Keratinocyte (primary cell): Measurements from ENCODE around the gene GSC2. TPM values are rescaled to one million over a fixed set of nuclear protein-coding genes. Genes with fewer than 3 reads are reported as not detected.
A peak's percentile ranks its signal among the peaks of the same experiment; 100 is the strongest.

ENCODE experiments used
- DNase-seq: peaks from one replicate; pipeline ENCODE4 v3.0.0-alpha.2; 2011; ENCODE audit warnings: low read depth, missing footprints, low spot score
- FAIRE-seq: peaks from 2 replicates; lab custom pipeline; 2011; peaks lifted over from hg19 to GRCh38; lab: Jason Lieb, UNC
- H2AFZ ChIP-seq: 2 replicates; pipeline ENCODE4 v1.6.0; 2012; ENCODE audit warnings: low read length, control low read depth, inconsistent platforms; ENCODE audit not compliant: control insufficient read depth
- H3K27ac ChIP-seq: 2 replicates; pipeline ENCODE4 v1.5.1; 2011; ENCODE audit warnings: low read length; ENCODE audit not compliant: control insufficient read depth, insufficient read depth
- H3K27me3 ChIP-seq: 3 replicates; pipeline ENCODE4 v1.6.0; 2011; ENCODE audit warnings: low read length; ENCODE audit not compliant: control insufficient read depth, insufficient read depth; ENCODE audit errors: extremely low read depth
- H3K36me3 ChIP-seq, 2 experiments: 2 replicates in 1 of 2; 3 replicates in 1 of 2; pipeline ENCODE4 v1.5.1; 2011; ENCODE audit warnings: low read length in 2 of 2, mild to moderate bottlenecking in 1 of 2; ENCODE audit not compliant: control insufficient read depth in 2 of 2, insufficient read depth in 2 of 2; ENCODE audit errors: extremely low read depth in 1 of 2
- H3K4me1 ChIP-seq: 3 replicates; pipeline ENCODE4 v1.5.1; 2011; ENCODE audit warnings: low read length; ENCODE audit not compliant: control insufficient read depth, insufficient read depth; ENCODE audit errors: extremely low read depth
- H3K4me2 ChIP-seq: 3 replicates; pipeline ENCODE4 v1.6.0; 2011; ENCODE audit warnings: low read depth, low read length; ENCODE audit not compliant: control insufficient read depth, insufficient read depth; ENCODE audit errors: extremely low read depth
- H3K4me3 ChIP-seq, 3 experiments: fragments of 200-600 bp in 1 of 3; sonication (generic) in 1 of 3; 2 replicates in 2 of 3; 3 replicates in 1 of 3; pipeline ENCODE4 v1.5.1; 2011 to 2016; ENCODE audit warnings: low read length in 3 of 3, mild to moderate bottlenecking in 3 of 3, control low read depth in 2 of 3, inconsistent platforms in 1 of 3, low read depth in 1 of 3, mixed read lengths in 1 of 3, mixed run types in 1 of 3, moderate library complexity in 1 of 3; ENCODE audit not compliant: control insufficient read depth in 2 of 3, insufficient read depth in 2 of 3; ENCODE audit errors: extremely low read depth in 1 of 3
- H3K79me2 ChIP-seq: 2 replicates; pipeline ENCODE4 v1.6.0; 2012; ENCODE audit warnings: low read length; ENCODE audit not compliant: control insufficient read depth, insufficient read depth
- H3K9ac ChIP-seq: 3 replicates; pipeline ENCODE4 v1.6.0; 2011; ENCODE audit warnings: low read length; ENCODE audit not compliant: control insufficient read depth, insufficient read depth; ENCODE audit errors: extremely low read depth
- H3K9me1 ChIP-seq: 3 replicates; pipeline ENCODE4 v1.6.0; 2011; ENCODE audit warnings: low read length; ENCODE audit not compliant: control insufficient read depth, insufficient read depth; ENCODE audit errors: extremely low read depth
- H3K9me3 ChIP-seq: 2 replicates; pipeline ENCODE4 v1.5.1; 2012; ENCODE audit warnings: low read depth, low read length; ENCODE audit not compliant: control insufficient read depth
- H4K20me1 ChIP-seq: 3 replicates; pipeline ENCODE4 v1.6.0; 2011; ENCODE audit warnings: low read length; ENCODE audit not compliant: control insufficient read depth, insufficient read depth; ENCODE audit errors: extremely low read depth
- CTCF ChIP-seq, 3 experiments: IDR thresholded peaks in 1 of 3; conservative IDR thresholded peaks in 1 of 3; optimal IDR thresholded peaks in 1 of 3; 2 replicates in 2 of 3; 3 replicates in 1 of 3; pipeline versions ENCODE3 to v1.5.1; 2011; ENCODE audit warnings: low read length in 3 of 3, mild to moderate bottlenecking in 3 of 3, moderate library complexity in 2 of 3, control low read depth in 1 of 3, inconsistent platforms in 1 of 3; ENCODE audit not compliant: insufficient read depth in 2 of 3; ENCODE audit errors: extremely low read depth in 1 of 3
- EZH2 ChIP-seq: IDR thresholded peaks from one replicate; pipeline ENCODE4 v1.6.1; 2012; ENCODE audit warnings: inconsistent platforms, mild to moderate bottlenecking, low read length, moderate library complexity
- dilution Hi-C: fragments of 300-500 bp; cut with MboI; formaldehyde crosslinking; loops from one replicate; pipeline ENCODE4 v1.7.0; 2020; ENCODE audit warnings: low sequenced_read_pairs; ENCODE audit not compliant: extremely low pct_ligation_motif_present
- polyA minus RNA-seq, 3 experiments: library from RNA; depleted of rRNA, polyadenylated mRNA; stranded (reverse); fragments of >200 nt; gene quantifications; 1 replicate in 1 of 3; 2 replicates in 1 of 3; 3 replicates in 1 of 3; pipeline ENCODE4 v1.2.3, GENCODE V29; 2011
- polyA plus RNA-seq, 5 experiments: library from polyadenylated mRNA; depleted of rRNA in 3 of 5; stranded (reverse) in 3 of 5; stranded (forward) in 1 of 5; unstranded in 1 of 5; fragments of >200 nt; gene quantifications; 1 replicate in 1 of 5; 2 replicates in 3 of 5; 3 replicates in 1 of 5; pipeline versions ENCODE4 v1.2.1 to v1.2.3, GENCODE V29; 2011 to 2012; ENCODE audit warnings: missing spikeins in 2 of 5, low read depth in 1 of 5, low replicate concordance in 1 of 5

GSC2 gene
- not detected in 3 replicates for polyA plus RNA-seq
- not detected for polyA plus RNA-seq (2011; ENCODE audit: low read depth)
- polyA plus RNA-seq (2011; cell fraction: cytosol; rRNA removed), result not detected in 2 replicates
- polyA plus RNA-seq (2011; cell fraction: nucleus; rRNA removed), result not detected in 2 replicates
- polyA plus RNA-seq (2012; ENCODE audit: low replicate concordance), result not detected in 2 replicates
- polyA minus RNA-seq, result not detected in 3 replicates
- not detected for polyA minus RNA-seq (2011; cell fraction: cytosol; rRNA and poly(A)+ RNA removed)
- not detected in 2 replicates for polyA minus RNA-seq (2011; cell fraction: nucleus; rRNA and poly(A)+ RNA removed)

- H3K9ac ChIP-seq, result no peak within 1 kb of the TSS
- peaks cover 53% of the 10 kb centered on the region for H3K27me3 ChIP-seq
- TF ChIP-seq CTCF (optimal IDR thresholded peaks at IDR 0.05 in 1 of 3, IDR thresholded peaks at IDR 0.05 in 1 of 3, conservative IDR thresholded peaks at IDR 0.05 in 1 of 3; ENCODE audit: extremely low read depth in 1 of 3, insufficient read depth in 2 of 3, low read length in 3 of 3) (no peak), EZH2 (no peak)
- FAIRE-seq (no peak), DNase-seq (no peak)
- H4K20me1 ChIP-seq, result no peaks in the 10 kb centered on the region
- H2AFZ ChIP-seq, result peak within 1 kb of the TSS; percentile 33
- H3K4me1 ChIP-seq, result no peaks in the 10 kb centered on the region
- no peaks in the 10 kb centered on the region for H3K9me3 ChIP-seq
- dilution Hi-C loops, result no loop called here
- H3K36me3 ChIP-seq, result no peaks in the 10 kb centered on the region
- peak within 1 kb of the TSS; percentile 14 to 19 (median 18) for H3K4me3 ChIP-seq
- H3K4me2 ChIP-seq, result peak within 1 kb of the TSS; percentile 48
- no peaks in the 10 kb centered on the region for H3K9me1 ChIP-seq
- H3K27ac ChIP-seq, result no peak within 1 kb of the TSS
- H3K79me2 ChIP-seq, result no peaks in the 10 kb centered on the region
These were observed at the start of gene GSC2 for GRCh38 chr22:19149991-19150390. Gene GSC2, minus strand, starts transcription at chr22:19150292. Its CDS starts 9 bp downstream, at chr22:19150283.

DNA sequence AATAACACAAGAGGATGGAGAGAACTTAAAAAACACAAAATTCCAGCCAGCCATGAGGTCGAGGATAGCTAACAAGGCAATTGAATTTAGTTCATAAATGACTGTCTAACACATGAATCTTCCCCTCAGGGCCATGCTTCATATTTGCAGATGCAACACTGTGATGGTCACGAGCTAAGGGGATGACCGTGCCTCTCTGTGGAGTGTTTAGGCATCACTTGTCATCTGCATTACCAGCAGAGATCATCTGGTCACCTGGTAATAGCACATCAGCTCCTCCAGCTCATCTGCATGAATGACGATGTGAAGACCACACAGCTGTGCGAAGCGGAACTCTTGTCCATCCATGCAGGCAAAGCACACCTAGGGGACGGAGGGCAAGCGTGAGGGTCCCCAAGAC is 49.4 kb upstream of the GSC2 start:
- DNase-seq, result no peak
- Histone ChIP-seq H3K9ac (no peak overlapping the region), H3K4me2 (no peak overlapping the region), H3K79me2 (no peaks in the 10 kb centered on the region), H4K20me1 (no peaks in the 10 kb centered on the region), H3K27ac (no peak overlapping the region), H3K9me1 (no peaks in the 10 kb centered on the region), H3K9me3 (no peaks in the 10 kb centered on the region), H3K4me1 (no peaks in the 10 kb centered on the region), H3K4me3 (no peak overlapping the region), H3K36me3 (peaks cover 19 to 21% of the 10 kb centered on the region in 2 experiments), H3K27me3 (no peaks in the 10 kb centered on the region), H2AFZ (no peak overlapping the region)
- TF ChIP-seq EZH2 (no peak), CTCF (optimal IDR thresholded peaks at IDR 0.05 in 1 of 3, IDR thresholded peaks at IDR 0.05 in 1 of 3, conservative IDR thresholded peaks at IDR 0.05 in 1 of 3; ENCODE audit: extremely low read depth in 1 of 3, insufficient read depth in 2 of 3, low read length in 3 of 3) (no peak)
- peak; percentile 17 for FAIRE-seq
- dilution Hi-C loops, result no loop called here
